PC-3 (cell line): Measurements from ENCODE around the gene RALBP1.

Source experiments
- CTCF ChIP-seq: fragments of 300-600 bp; sonication (generic); conservative IDR thresholded peaks from 2 replicates; pipeline ENCODE4 v1.5.1; 2017; ENCODE audit warnings: antibody characterized with exemption, low read depth, mild to moderate bottlenecking, low read length
- EZH2 ChIP-seq: fragments of 300-600 bp; sonication (generic); IDR thresholded peaks from one replicate; pipeline ENCODE4 v1.6.1; 2017; ENCODE audit warnings: antibody characterized with exemption, mild to moderate bottlenecking, low read length; ENCODE audit not compliant: unreplicated experiment

- TF ChIP-seq CTCF (no peak), EZH2 (no peak)
Observed at GRCh38 chr18:9552191-9552590, 76.9 kb downstream of the RALBP1 start.
